ENCODE results near the gene IRF2BP2.

DNA sequence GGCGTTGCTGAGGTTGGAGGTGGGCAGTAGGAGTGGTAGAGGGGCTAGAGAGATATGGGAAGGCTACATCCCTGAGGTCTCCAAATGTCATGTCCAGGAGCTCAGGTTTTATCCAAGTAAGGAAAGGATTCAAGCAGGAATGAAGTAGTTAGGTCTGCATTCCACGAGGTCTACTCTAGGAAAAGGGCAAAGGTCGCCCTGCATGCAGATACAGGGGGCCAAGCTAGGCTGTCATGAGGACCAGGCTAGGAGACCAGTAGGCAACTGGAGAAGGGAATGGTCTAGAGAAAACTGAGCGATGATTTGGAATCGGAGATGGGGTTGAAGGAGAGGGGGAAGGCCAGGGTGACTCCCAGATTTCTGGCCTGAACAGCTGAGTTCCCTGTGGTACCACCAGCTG is 48.7 kb downstream of the IRF2BP2 start:
- TF ChIP-seq, protein P1, sequence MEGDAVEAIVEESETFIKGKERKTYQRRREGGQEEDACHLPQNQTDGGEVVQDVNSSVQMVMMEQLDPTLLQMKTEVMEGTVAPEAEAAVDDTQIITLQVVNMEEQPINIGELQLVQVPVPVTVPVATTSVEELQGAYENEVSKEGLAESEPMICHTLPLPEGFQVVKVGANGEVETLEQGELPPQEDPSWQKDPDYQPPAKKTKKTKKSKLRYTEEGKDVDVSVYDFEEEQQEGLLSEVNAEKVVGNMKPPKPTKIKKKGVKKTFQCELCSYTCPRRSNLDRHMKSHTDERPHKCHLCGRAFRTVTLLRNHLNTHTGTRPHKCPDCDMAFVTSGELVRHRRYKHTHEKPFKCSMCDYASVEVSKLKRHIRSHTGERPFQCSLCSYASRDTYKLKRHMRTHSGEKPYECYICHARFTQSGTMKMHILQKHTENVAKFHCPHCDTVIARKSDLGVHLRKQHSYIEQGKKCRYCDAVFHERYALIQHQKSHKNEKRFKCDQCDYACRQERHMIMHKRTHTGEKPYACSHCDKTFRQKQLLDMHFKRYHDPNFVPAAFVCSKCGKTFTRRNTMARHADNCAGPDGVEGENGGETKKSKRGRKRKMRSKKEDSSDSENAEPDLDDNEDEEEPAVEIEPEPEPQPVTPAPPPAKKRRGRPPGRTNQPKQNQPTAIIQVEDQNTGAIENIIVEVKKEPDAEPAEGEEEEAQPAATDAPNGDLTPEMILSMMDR (IDR thresholded peaks at IDR 0.05; ENCODE audit: insufficient read depth, low read length, poor library complexity, severe bottlenecking), result no peak
- no peak for TF ChIP-seq EZH2phosphoT487 (conservative IDR thresholded peaks at IDR 0.05; ENCODE audit: low read length)
